8988T (cell line): ENCODE data around the gene POLR1F.

Experiments used
- DNase-seq: peaks from one replicate; pipeline ENCODE4 v3.0.0; 2011

Gene POLR1F

GRCh38 chr7:19674266-19674960 lies 34.4 kb downstream of the POLR1F start:
- no peak for DNase-seq

DNA sequence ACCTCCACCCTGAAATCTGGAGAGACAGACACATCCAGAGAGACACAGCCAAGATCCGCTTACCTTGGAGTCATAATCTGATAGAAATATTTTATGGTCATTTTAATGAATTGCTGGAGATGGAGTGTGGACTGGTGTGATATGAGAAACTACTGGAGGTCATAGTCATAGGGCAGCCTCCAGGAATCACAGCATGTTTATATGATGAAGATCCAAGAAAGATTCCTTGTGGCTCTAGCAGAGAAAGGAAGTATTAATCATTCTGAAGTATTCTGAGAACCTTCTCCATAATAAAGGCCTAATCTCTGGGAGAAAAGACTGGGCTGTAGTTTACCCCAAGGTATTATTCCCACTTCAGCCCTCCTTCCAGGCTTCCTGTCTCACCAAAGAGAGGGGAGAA lies 38.0 kb downstream of the POLR1F start:
- DNase-seq = no peak

DNA sequence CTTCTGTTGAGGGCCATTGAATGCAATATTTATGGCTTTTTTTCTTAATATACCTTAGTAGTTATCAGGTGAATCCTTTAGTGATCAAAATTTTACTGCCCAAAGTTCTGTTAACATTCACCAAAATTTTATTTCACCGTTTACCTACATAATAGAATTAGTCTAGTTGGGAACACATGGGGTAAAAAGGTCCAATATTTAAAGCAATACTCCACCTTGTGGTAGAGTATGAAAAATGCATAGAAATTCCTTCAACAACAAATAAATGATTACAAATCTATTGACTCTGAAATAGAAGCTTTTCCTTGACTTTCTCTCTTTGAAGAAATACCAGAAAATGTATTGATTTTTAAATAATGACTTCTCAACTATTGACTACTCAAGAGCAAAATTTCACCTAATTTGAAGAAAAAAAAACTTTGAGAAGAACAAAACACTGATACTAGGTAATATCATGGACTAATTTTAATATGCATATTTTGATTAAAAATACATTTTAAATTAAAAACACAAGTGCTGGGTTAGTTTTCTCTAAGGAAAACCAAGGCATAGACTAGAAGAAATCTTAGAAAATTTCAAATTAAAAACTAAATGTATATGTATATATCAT lies 43.3 kb downstream of the POLR1F start:
- DNase-seq = no peak

DNA sequence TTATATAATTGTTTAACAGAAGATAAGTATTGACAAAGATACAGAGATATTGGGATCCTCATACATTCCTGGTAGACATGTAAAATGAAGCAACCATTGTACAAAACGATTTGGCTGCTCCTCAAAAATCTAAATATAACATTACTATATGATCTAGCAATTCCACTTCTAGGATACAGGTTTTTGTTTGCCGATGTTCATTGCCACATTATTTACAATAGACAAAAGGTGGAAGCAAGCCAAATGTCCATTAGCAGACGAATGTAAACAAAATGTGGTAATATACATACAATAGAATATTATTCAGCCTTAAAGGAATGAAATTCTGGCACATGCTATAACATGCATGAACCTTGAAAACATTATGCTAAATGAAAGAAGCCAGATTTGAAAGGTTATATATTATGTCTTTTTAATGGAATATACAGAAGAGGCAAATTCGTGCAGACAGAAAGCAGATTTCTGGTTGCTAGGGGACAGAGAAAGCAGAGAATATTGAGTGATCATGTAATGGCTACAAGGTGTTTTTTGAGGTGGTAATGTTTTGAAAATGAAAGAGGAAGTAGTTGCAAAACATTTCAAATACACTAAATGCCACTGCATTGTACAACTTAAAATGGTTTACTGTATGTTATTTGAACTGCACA lies 44.9 kb downstream of the POLR1F start:
- DNase-seq = no peak

DNA sequence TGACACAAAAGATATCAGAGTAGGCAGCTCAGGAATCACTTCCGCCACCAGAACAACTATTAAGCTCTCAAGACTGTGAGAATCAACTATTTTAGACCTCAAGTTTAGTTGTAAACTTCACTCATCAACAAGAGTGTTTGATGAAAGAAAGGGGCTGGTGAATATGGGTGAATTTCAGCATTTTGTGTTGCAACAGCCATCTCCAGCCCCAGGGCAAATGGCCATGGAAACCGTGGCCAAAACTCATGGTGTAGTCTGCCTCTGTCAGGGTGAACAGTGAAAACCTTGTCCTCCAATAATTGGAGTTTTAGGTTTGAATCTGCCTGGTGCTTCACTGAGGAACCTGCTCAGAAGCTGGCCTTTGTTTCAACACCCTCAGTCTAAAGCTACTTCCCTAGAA lies 60.0 kb downstream of the POLR1F start:
- no peak for DNase-seq
